Measurements from ENCODE around the gene ATP5MC2.
"Not testable (repeated sequence)": the region's sequence is repeated elsewhere in the genome, so short reads cannot be mapped to it uniquely, and the experiment has no call there.

The ATP5MC2 gene

DNA sequence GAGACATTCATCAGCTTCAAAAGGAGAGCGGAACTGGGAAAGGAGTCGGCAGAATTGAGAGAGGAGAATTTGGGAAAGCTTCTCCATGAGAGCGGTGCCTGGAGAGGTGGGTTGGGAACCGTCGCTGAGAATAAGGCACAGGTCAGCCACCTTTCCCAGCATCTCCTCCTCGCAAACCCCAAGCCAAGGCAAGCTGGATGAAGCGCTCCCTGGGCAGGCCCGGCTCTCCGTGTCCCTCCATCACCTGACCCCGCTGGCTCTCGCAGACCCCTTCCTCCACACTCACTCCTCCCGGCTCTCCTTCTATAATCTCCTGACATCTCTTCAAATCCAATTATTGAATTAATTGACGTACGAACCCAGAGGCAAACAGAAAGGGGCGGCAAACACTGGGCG lies 18.9 kb upstream of the ATP5MC2 start:
- no peak for DNase-seq (ENCODE audit: low read depth)

DNA sequence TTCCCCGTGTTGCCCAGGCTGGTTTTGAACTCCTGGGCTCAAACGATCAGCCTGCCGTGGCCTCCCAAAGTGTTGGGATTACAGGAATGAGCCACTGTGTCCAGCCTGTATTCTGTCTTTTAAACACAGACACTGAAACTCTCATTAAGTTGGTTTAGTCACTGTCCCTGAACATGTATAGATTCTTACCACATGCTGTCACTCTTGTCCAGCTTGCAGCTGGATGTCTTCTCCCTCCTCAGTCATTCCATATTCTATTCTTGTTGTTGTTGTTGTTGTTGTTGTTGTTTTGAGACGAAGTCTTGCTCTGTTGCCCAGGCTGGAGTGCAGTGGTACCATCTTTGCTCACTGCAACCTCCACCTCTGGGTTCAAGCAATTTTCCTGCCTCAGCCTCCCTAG lies 12.3 kb upstream of the ATP5MC2 start:
- no peak for DNase-seq (ENCODE audit: low read depth)

- no peak for DNase-seq (ENCODE audit: low read depth)
These were observed 10.6 kb upstream of the ATP5MC2 start for GRCh38 chr12:53686436-53686835.

DNA sequence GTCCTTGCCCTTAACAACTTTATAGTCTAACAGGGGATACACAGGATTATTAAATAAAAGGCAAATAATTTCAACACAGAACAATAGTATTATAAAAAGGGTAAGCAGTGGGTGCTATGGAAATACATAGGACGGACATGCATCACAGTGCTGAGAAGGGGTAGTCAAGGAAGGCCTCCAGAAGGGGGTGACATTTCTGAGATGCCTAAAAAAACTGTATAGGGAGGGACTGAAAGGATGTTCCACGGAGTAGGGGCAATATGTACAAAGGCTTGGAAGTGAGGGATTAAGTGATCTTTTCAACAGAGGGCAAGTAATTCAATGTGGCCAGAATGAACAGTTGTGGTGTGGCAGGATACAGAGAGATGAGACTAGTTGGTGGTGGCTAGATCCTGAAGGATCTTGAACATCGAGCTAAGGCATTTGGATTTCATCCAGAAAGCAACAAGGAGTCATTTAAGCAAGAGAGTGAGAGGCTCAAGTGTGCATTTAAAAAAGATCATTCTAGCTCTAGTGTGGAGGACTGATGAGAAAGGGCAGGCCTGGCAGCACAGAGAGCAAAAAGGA lies 8.9 kb upstream of the ATP5MC2 start:
- DNase-seq (ENCODE audit: low read depth): no peak

- DNase-seq (ENCODE audit: low read depth): no peak
These were observed 8.1 kb upstream of the ATP5MC2 start for GRCh38 chr12:53683983-53684382.

DNA sequence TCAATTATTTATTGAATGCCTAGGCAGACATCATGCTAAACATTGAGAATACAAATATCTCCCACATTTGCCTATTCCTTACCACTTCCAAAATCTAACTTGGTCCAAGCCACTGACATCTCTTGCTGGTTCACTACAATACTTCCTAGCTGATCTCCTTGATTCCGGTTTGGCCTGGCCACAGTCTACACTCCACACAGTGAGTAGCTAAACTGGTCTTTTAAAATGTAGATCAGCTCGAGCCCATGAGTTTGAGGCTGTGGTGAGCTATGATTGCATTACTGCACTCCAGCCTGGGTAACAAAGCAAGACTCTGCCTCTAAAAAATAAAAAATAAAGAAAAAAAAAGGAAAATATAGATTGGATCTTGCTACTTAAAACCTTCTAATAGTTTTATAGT lies 7.6 kb upstream of the ATP5MC2 start:
- no peak for DNase-seq (ENCODE audit: low read depth)

DNA sequence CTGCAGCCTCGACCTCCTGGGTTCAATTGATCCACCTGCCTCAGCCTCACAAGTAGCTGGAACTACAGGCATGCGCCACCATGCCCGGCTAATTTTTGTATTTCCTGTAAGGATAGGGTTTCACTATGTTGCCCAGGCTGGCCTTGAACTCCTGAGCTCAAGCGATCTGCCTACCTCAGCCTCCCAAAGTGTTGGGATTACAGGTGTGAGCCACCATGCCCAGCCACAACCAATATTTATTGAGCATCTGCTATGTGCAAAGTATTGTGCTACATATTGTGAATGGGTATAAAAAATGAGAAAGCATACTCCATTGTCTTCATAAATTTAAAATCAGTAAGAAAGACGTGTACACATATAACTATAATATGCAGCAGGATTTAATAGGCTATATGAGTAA lies 4.2 kb upstream of the ATP5MC2 start:
- DNase-seq (ENCODE audit: low read depth): not testable (repeated sequence)

DNA sequence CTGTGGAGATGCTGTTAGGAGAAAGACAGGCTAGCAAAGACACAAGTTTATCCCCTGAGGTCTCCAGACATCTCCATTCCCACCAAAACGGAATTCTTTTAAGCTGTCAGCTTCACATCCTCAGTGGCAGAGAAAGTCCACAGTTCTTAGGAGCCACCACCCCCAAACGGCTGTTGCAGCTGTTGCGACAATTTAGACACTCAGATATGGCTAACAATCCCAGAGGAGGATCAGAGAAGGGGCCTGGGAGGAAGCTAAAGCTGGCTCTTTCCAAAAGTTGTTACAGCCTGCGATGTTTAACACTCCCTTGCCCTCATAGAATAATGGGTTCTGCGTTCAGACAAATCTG lies 1.9 kb upstream of the ATP5MC2 start:
- no peak for DNase-seq (ENCODE audit: low read depth)

GRCh38 chr12:53677016-53677799 lies 1.3 kb upstream of the ATP5MC2 start:
- no peak for DNase-seq (ENCODE audit: low read depth)

- no peak for DNase-seq (ENCODE audit: low read depth)
These were observed 753 bp upstream of the ATP5MC2 start for GRCh38 chr12:53676656-53677015.

DNA sequence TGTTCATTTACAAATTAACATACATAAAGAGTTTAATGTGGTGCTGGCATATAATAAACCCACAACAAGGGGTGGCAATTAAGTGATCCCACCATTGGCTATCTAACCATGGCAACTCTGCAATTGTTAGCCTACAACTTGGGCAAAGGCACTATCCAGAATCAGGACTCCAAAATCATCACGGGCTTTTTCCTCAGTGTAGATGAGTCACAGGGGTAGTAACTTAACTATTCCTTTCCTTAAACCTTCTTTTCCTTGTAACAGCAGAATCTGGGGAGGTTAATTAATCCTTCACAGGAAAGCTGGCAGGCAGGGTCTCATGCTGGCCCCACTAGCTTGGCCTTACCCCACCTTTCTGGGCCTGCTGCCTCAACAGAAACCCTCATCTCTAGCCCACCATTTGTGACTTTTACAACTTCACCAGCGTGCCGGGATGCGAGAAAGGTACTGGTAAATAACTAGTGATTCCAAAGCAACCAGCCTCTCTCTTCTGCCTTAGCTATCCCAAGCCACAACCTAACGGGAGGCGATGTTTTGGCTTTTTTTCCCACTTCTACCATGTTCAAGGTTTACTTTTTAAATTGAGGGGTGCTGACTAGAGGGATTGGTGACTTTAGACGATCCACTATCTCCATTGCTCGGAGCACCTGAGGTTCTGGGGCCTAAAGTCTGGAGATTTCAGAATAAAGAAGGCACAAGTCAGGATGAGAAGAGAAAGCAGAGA lies 744 bp downstream of the ATP5MC2 start:
- no peak for DNase-seq (ENCODE audit: low read depth)

- DNase-seq (ENCODE audit: low read depth): no peak
These were observed 4.9 kb downstream of the ATP5MC2 start for GRCh38 chr12:53670971-53671370.

GRCh38 chr12:53670308-53670707 lies 5.6 kb downstream of the ATP5MC2 start:
- DNase-seq (ENCODE audit: low read depth): no peak

DNA sequence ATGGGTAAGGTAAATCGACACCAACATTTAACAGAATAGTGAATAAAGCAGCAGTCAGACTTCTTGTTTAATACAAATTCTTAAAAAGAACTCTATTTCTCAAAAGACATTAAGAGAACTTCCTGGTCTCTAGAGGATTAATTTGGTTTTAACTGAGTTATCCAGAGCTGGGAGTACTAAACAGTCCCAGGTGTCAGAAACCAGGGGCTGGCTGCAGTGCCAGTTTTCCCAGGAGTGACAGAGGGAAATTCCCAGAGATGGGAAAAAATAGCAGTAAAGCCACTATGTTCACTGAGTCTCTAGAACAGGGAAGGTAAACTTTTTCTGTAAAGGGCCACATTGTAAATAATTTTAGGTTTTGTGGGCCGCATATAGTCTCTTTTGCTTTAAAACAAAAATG lies 8.8 kb downstream of the ATP5MC2 start:
- DNase-seq (ENCODE audit: low read depth): no peak

DNA sequence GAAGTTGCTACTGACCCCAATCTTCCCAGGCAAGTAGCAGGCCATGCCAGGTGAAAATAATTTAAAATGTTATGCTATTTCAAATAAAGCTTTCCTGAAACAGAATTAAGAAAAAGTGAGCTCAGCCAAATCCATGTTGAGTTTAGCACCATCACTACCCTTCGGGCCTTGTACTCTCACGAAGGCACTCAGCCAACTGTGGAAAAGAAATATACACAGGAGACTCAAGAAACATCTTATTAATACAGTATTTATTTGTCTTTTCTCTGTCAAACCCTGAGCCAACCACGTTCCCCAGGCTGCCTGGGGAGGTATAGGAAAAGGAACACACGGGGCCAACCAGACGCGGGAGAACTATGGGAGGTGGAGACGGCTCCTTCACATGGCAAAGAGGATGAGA lies 10.9 kb downstream of the ATP5MC2 start:
- DNase-seq (ENCODE audit: low read depth): no peak

DNA sequence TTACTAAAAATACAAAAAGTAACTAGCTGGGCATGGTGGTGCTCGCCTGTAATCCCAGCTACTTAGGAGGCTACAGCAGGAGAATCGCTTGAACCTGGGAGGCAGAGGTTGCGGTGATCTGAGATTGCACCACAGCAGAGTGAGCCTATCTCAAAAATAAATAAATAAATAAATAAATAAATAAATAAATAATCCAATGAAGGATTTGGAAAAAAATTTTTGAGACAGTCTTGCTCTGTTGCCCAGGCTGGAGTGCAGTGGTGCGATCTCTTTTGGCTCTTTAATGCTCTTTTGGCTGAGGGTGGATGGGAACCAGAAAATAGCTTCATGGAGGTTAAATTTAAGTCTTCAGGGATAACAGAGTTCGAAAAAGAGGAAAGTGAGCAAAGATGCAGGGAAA lies 11.7 kb downstream of the ATP5MC2 start:
- DNase-seq (ENCODE audit: low read depth): no peak

DNA sequence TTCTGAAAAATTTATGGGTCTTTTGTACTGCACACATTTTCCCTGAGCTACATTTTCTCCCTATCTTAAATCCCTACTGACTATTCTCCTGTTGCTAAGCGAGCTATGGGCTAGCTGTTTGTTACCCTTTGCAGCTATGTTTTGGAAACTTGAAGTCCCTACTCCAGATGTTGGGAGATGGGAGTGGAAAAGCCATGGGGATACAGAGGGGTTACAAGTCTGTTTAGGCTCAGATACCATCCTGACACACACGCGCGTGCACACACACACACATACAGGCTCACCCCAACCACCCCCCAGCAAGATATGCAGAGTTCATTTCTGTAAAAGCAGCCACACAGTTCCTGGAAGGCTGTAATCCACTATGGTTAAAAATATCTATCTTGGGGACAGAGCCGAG lies 15.8 kb downstream of the ATP5MC2 start:
- DNase-seq (ENCODE audit: low read depth): no peak

GRCh38 chr12:53659571-53659981 lies 16.3 kb downstream of the ATP5MC2 start:
- DNase-seq (ENCODE audit: low read depth): no peak

DNA sequence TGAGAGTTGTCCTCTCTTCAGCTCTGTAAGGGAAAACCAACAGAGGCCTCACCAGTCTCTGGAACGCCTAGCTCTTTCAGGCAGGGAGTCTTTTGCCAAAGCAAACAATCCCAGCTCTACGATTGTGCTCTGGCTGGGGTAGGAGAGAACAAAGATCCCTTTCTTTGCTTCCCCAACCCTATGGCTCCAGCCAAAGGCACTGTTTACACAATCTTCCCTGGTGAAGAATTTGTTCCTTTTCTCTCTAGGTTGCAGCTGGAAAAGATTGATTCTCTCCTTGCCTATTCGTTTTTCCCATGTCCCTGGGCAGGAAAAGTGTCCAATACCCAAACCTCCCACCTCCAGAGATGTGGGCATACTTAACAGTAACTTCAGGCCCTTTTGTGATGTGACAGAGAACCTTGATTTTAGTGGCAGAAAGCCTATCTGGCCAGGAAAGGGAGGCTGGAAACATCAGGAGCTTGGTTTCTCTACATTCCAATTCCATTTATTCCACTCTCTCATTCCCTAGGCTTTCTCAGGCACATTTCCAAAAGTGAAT lies 16.8 kb downstream of the ATP5MC2 start:
- no peak for DNase-seq (ENCODE audit: low read depth)

DNA sequence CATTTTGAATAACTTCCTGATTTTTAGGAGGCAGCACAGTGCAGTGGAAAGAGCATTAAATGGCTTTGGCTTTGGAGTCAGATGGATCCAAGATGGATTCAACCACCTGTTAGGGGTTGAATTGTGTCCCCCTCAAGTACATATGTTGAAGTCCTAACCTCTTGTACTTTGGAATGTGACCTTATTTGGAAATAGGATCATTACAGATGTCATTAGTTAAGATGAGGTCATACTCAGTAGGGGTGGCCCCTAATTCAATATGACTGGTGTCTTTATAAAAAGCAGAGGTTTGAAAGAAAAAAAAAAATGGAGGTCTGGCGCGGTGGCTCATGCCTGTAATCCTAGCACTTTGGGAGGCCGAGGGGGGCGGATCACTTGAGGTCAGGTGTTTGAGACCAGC lies 18.8 kb downstream of the ATP5MC2 start:
- no peak for DNase-seq (ENCODE audit: low read depth)

GRCh38 chr12:53653595-53653994 lies 22.3 kb downstream of the ATP5MC2 start:
- no peak for DNase-seq (ENCODE audit: low read depth)

DNA sequence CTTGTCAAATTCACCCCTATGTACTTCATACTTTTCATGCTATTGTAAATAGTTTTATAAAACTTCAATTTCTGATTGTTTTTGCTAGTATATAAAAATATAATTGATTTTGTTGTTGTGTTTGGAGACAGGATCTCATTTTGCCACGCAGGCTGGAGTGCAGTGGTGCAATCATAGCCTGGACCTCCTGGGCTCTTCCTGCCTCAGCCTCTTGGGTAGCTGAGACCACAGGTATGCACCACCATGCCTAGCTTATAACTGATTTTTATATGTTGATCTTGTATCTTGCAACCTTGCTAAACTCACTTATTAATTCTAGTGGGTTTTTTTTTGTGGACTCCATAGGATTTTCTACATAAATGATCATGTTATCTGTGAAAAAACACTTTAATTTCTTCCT lies 23.5 kb downstream of the ATP5MC2 start:
- no peak for DNase-seq (ENCODE audit: low read depth)

DNA sequence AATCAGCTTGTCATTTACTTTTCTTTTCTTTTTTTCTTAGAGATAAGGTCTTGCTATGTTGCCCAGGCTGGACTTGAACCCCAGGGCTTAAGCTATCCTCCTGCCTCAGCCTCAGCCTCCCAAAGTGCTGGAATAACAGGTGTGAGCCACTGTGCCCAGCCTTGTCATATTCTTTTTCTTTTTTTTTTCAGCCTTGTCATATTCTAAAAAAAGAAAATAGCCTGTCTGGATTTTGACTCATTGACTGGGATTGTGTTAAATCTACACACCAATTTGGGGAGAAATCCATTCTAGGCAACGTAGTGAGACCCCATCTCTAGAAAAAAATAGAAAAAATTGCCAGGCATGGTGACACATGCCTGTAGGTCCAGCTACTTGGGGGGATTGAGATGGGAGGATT lies 24.1 kb downstream of the ATP5MC2 start:
- DNase-seq (ENCODE audit: low read depth): no peak
